Panc1 (cell line): ENCODE data around the gene S100PBP. TPM values are rescaled to one million over a fixed set of nuclear protein-coding genes. Genes with fewer than 3 reads are reported as not detected.

Experiments
- ATAC-seq: fragments of 200-7000 bp; cut with Tn5 transposase; 2 replicates; pipeline ENCODE4 v1.9.1; 2020; ENCODE audit warnings: mild to moderate bottlenecking, moderate library complexity
- BruUV-seq: library from RNA; stranded (reverse); fragments of 400-500 nt; replicated peaks from 2 replicates; lab custom pipeline; 2021; lab: Mats Ljungman, UMichigan
- CTCF ChIA-PET: fragments of 300-600 bp; sonication (Branson Sonifier 250); formaldehyde crosslinking; loops from one replicate; lab custom pipeline; 2022; ENCODE audit warnings: antibody characterized with exemption; lab: Charles Lee
- POLR2A ChIA-PET: fragments of 300-600 bp; sonication (Branson Sonifier 250); formaldehyde crosslinking; loops from one replicate; lab custom pipeline; 2022; ENCODE audit warnings: antibody characterized with exemption; lab: Charles Lee
- DNase-seq: peaks from one replicate; pipeline ENCODE4 v3.0.0-alpha.2; 2010; ENCODE audit warnings: low read depth, low spot score
- H3K27ac ChIP-seq: 2 replicates; pipeline ENCODE4 v1.5.1; 2011; ENCODE audit warnings: mild to moderate bottlenecking, low read length, inconsistent platforms
- H3K27me3 ChIP-seq: fragments of 200-500 bp; sonication (Bioruptor generic); 2 replicates; pipeline ENCODE4 v1.6.0; 2014; ENCODE audit warnings: low read length, inconsistent platforms; ENCODE audit not compliant: control insufficient read depth, insufficient read depth
- H3K36me3 ChIP-seq: fragments of 200-500 bp; sonication (Bioruptor generic); 2 replicates; pipeline ENCODE4 v1.5.1; 2014; ENCODE audit warnings: inconsistent platforms, mild to moderate bottlenecking, low read length, moderate library complexity; ENCODE audit not compliant: control insufficient read depth, insufficient read depth
- H3K4me1 ChIP-seq: 2 replicates; pipeline ENCODE4 v1.5.1; 2011; ENCODE audit warnings: inconsistent platforms, mild to moderate bottlenecking, low read length, moderate library complexity; ENCODE audit not compliant: control insufficient read depth, insufficient read depth
- H3K4me3 ChIP-seq, 2 experiments: 2 replicates each; pipeline ENCODE4 v1.5.1; 2011 to 2012; ENCODE audit warnings: low read depth in 2 of 2, low read length in 2 of 2, mild to moderate bottlenecking in 2 of 2, inconsistent platforms in 1 of 2, moderate library complexity in 1 of 2
- H3K9me3 ChIP-seq: fragments of 200-500 bp; sonication (Bioruptor generic); 2 replicates; pipeline ENCODE4 v1.5.1; 2014; ENCODE audit warnings: low read depth, mild to moderate bottlenecking, inconsistent platforms, low read length, moderate library complexity; ENCODE audit not compliant: control insufficient read depth, insufficient read depth
- POLR2AphosphoS5 ChIP-seq: IDR thresholded peaks from 2 replicates; pipeline ENCODE4 v1.6.1; 2012; ENCODE audit warnings: mild to moderate bottlenecking, low read depth, low read length, moderate library complexity
- REST ChIP-seq, 2 experiments: IDR thresholded peaks; 2 replicates each; pipeline ENCODE4 v1.6.1; 2011 to 2012; ENCODE audit warnings: low read depth in 2 of 2, control low read depth in 1 of 2, low read length in 1 of 2, mild to moderate bottlenecking in 1 of 2, moderate library complexity in 1 of 2; ENCODE audit not compliant: insufficient read depth in 1 of 2
- SIN3A ChIP-seq: IDR thresholded peaks from 2 replicates; pipeline ENCODE4 v1.6.1; 2012; ENCODE audit warnings: low read depth, mild to moderate bottlenecking, low read length, moderate library complexity, borderline replicate concordance; ENCODE audit not compliant: insufficient read depth
- TCF7L2 ChIP-seq: IDR thresholded peaks from 2 replicates; pipeline ENCODE4 v1.6.1; 2011; ENCODE audit warnings: mild to moderate bottlenecking, low read depth, low read length, inconsistent platforms
- in situ Hi-C: cut with HindIII; loops from 2 replicates; pipeline ENCODE4 v1.10.0; 2016; ENCODE audit warnings: low sequenced_read_pairs, low pct_unique_long_range_greater_than_20kb
- intact Hi-C: fragments of 100-400 bp; cut with micrococcal nuclease; formaldehyde crosslinking; loops from one replicate; pipeline ENCODE4 v1.10.0; 2022; ENCODE audit not compliant: unreplicated experiment
- total RNA-seq: library from RNA; stranded (reverse); gene quantifications from one replicate; pipeline ENCODE4 v1.2.1, GENCODE V29; 2021; ENCODE audit not compliant: unreplicated experiment
- TF ChIP-seq, protein P1 (sequence below): fragments of 450-650 bp; IDR thresholded peaks from 2 replicates; pipeline ENCODE4 v1.5.1; 2017; ENCODE audit warnings: mild to moderate bottlenecking

Gene S100PBP
- total RNA-seq, 1 experiment from 2014 or later: 55.4 TPM

DNA sequence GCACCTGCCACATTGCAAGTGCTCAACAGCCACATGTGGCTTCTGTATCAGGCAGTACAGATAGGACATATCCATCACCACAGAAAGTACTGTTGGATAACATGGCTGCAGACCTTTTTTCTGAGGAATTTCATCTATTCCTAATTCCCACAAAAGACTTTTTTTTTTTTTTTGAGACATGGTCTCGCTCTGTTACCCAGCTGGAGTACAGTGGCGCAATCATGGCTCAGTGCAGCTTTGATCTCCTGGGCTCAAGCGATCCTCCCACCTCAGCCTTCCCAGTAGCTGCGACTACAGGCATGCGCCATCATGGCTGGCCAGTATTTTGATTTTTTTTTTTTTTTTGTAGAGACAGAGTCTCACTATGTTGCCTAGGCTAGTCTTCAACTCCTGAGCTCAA is 33.6 kb upstream of the S100PBP start:
- TF ChIP-seq REST (IDR thresholded peaks at IDR 0.05; ENCODE audit: insufficient read depth in 1 of 2, low read depth in 2 of 2, low read length in 1 of 2) (no peak), SIN3A (no peak), TCF7L2 (no peak), POLR2AphosphoS5 (no peak)
- TF ChIP-seq, protein P1, sequence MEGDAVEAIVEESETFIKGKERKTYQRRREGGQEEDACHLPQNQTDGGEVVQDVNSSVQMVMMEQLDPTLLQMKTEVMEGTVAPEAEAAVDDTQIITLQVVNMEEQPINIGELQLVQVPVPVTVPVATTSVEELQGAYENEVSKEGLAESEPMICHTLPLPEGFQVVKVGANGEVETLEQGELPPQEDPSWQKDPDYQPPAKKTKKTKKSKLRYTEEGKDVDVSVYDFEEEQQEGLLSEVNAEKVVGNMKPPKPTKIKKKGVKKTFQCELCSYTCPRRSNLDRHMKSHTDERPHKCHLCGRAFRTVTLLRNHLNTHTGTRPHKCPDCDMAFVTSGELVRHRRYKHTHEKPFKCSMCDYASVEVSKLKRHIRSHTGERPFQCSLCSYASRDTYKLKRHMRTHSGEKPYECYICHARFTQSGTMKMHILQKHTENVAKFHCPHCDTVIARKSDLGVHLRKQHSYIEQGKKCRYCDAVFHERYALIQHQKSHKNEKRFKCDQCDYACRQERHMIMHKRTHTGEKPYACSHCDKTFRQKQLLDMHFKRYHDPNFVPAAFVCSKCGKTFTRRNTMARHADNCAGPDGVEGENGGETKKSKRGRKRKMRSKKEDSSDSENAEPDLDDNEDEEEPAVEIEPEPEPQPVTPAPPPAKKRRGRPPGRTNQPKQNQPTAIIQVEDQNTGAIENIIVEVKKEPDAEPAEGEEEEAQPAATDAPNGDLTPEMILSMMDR: no peak
- DNase-seq (no peak), ATAC-seq (no peak)
- H3K36me3 ChIP-seq: peaks cover 31% of the 10 kb centered on the region
- POLR2A ChIA-PET: no interaction called here
- H3K4me3 ChIP-seq: no peak overlapping the region
- H3K9me3 ChIP-seq: no peaks in the 10 kb centered on the region
- in situ Hi-C loops: no loop called here
- H3K27me3 ChIP-seq: no peaks in the 10 kb centered on the region
- BruUV-seq: TSS peak; percentile 15
- no peak overlapping the region for H3K27ac ChIP-seq
- intact Hi-C loops: no loop called here
- H3K4me1 ChIP-seq: no peaks in the 10 kb centered on the region
- CTCF ChIA-PET: interaction anchor here (0.6 kb wide), 1 partner anchor 10 kb away, joined by 6 read pairs; no protein-coding TSS in a partner anchor

DNA sequence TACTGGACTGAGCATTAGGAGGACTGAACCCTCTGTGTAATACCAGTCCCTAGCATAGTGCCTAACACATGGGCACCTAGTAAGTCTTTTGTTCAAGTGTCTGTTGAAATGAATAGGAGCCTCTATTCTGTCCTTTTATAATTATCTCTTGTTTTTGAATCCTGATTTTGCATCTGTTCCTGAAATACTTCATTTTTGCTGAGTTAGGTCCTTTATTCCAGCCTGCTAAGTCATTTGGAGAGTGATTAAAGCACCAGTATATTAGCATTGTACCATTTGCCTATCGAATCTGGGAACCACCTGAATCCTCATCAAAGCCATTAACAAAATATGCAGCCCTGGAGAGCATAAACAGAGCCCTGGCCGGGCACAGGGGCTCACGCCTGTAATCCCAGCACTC is 32.6 kb upstream of the S100PBP start:
- no peaks in the 10 kb centered on the region for H3K9me3 ChIP-seq
- POLR2A ChIA-PET: no interaction called here
- DNase-seq (no peak), ATAC-seq (no peak)
- no peaks in the 10 kb centered on the region for H3K27me3 ChIP-seq
- BruUV-seq: no TSS peak
- CTCF ChIA-PET: no interaction called here
- H3K36me3 ChIP-seq: peaks cover 32% of the 10 kb centered on the region; the same call in 1 of the 2 replicates
- H3K27ac ChIP-seq: no peak overlapping the region
- no peaks in the 10 kb centered on the region for H3K4me1 ChIP-seq
- no peak for TF ChIP-seq POLR2AphosphoS5
- TF ChIP-seq SIN3A: no peak
- TF ChIP-seq, protein P1: no peak
- TF ChIP-seq TCF7L2: no peak
- H3K4me3 ChIP-seq: no peak overlapping the region
- in situ Hi-C loops: no loop called here
- intact Hi-C loops: no loop called here
